ENCODE results near the gene PACSIN2. TPM values are rescaled to one million over a fixed set of nuclear protein-coding genes. Genes with fewer than 3 reads are reported as not detected.

Gene PACSIN2
- total RNA-seq, 3 donors from 2014 or later: 43.8 to 82.7 (median 72.4) TPM

DNA sequence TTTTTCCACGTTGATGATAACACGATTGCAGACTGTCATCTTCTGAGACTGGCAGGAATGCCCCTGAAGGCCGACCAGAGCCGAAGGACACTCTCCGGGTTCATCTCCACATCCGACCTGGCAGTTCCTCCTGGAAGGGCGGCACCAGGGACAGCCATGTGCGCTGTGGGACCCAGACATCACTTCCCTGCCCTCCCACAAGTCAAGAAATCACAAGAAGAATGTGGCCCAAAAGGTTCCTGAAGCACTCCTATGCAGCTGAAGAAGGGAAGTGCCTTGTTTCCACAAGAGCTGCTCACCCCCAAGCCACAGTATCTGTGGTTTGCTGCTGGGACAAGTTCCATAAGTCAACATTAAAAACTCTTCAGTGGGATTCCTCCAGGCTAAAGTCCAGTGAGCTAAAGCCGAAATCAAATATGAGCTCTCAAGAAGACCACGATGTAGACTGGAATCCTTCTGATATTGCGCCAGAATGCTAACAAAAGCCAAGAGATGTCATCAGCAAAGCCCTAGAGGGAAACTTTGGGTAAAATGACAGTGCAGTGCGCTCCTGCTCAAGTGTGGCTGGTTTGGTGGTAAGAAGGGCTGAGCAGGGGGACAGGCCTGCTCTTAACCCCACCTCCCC is 21.2 kb downstream of the PACSIN2 start:
- no peaks in the 10 kb centered on the region for H3K27me3 ChIP-seq
- peaks cover 18 to 35% of the 10 kb centered on the region in 2 donors for H3K4me1 ChIP-seq
- intact Hi-C loops (cut with DNase I; ENCODE audit: low total_unique reads): loop anchor here (1.0 kb wide), 1 partner anchor 39 kb away; no protein-coding TSS in a partner anchor
- peak overlapping the region in 1 of 3 donors; percentile 54 for H3K4me3 ChIP-seq
- no peaks in the 10 kb centered on the region for H3K9me3 ChIP-seq
- DNase-seq (ENCODE audit: low spot score in 2 of 2): no peak
- no peaks in the 10 kb centered on the region for H3K36me3 ChIP-seq
- TF ChIP-seq POLR2AphosphoS5 (IDR thresholded peaks at IDR 0.05) (peak in 1 of 3 donors; percentile 39), POLR2A (IDR thresholded peaks at IDR 0.05) (no peak)
- peak overlapping the region; percentile 91 to 95 for H3K27ac ChIP-seq

DNA sequence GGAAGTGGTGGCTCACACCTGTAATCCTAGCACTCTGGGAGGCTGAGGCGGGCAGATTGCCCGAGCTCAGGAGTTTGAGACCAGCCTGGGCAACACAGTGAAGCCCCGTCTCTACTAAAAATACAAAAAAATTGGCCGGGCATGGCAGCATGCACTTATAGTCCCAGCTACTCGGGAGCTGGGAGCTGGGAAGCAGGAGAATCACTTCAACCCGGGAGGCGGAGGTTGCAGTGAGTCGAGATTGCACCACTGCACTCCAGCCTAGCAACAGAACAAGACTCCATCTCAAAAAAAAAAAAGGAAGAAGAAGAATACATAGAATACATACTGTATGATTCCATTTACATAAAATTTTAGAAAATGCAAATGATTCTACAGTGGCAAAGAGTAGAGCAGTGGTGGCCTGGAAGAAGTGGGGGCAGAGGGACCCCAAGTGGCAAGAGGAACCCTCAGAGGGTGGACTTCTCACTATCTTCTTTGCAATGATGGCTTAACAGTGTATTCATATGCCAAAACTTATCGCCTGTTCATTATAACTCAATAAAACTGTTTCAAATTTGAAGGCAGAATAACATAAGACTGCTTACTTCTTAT is 22.0 kb downstream of the PACSIN2 start:
- TF ChIP-seq, protein P1, sequence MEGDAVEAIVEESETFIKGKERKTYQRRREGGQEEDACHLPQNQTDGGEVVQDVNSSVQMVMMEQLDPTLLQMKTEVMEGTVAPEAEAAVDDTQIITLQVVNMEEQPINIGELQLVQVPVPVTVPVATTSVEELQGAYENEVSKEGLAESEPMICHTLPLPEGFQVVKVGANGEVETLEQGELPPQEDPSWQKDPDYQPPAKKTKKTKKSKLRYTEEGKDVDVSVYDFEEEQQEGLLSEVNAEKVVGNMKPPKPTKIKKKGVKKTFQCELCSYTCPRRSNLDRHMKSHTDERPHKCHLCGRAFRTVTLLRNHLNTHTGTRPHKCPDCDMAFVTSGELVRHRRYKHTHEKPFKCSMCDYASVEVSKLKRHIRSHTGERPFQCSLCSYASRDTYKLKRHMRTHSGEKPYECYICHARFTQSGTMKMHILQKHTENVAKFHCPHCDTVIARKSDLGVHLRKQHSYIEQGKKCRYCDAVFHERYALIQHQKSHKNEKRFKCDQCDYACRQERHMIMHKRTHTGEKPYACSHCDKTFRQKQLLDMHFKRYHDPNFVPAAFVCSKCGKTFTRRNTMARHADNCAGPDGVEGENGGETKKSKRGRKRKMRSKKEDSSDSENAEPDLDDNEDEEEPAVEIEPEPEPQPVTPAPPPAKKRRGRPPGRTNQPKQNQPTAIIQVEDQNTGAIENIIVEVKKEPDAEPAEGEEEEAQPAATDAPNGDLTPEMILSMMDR (IDR thresholded peaks at IDR 0.05): no peak
- TF ChIP-seq POLR2A (IDR thresholded peaks at IDR 0.05) (no peak), POLR2AphosphoS5 (IDR thresholded peaks at IDR 0.05) (no peak)
- peak overlapping the region; percentile 91 to 95 for H3K27ac ChIP-seq
- intact Hi-C loops (cut with DNase I; ENCODE audit: low total_unique reads): no loop called here
- no peak overlapping the region for H3K4me3 ChIP-seq
- DNase-seq (ENCODE audit: low spot score in 2 of 2): no peak
- H3K27me3 ChIP-seq: no peaks in the 10 kb centered on the region
- H3K9me3 ChIP-seq: no peaks in the 10 kb centered on the region
- no peaks in the 10 kb centered on the region for H3K36me3 ChIP-seq
- H3K4me1 ChIP-seq: peaks cover 18 to 35% of the 10 kb centered on the region in 2 donors

DNA sequence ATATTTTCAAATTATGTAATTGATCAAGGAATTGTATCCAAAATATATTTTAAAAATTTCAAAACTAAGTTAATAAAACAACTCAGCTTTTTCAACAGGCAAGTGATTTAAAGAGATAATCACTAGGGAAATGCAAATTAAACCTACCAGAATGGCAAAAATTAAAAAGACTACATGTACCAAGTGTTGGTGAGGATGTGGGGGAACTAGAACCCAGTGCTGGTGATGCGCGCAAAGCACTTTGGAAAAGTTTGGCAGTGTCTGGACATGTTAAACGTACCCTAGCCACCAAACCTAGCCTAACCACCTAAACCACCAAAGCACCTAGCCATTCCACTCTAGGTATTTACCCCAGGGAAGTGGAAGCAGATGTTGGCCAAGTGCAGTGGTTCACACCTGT is 22.9 kb downstream of the PACSIN2 start:
- Histone ChIP-seq H3K27me3 (no peaks in the 10 kb centered on the region), H3K4me3 (no peak overlapping the region), H3K9me3 (no peaks in the 10 kb centered on the region), H3K4me1 (peaks cover 17 to 27% of the 10 kb centered on the region in 2 donors), H3K36me3 (no peaks in the 10 kb centered on the region), H3K27ac (peak overlapping the region; percentile 91 to 95)
- intact Hi-C loops (cut with DNase I; ENCODE audit: low total_unique reads): no loop called here
- TF ChIP-seq, protein P1 (IDR thresholded peaks at IDR 0.05): no peak
- no peak for DNase-seq (ENCODE audit: low spot score in 2 of 2)

DNA sequence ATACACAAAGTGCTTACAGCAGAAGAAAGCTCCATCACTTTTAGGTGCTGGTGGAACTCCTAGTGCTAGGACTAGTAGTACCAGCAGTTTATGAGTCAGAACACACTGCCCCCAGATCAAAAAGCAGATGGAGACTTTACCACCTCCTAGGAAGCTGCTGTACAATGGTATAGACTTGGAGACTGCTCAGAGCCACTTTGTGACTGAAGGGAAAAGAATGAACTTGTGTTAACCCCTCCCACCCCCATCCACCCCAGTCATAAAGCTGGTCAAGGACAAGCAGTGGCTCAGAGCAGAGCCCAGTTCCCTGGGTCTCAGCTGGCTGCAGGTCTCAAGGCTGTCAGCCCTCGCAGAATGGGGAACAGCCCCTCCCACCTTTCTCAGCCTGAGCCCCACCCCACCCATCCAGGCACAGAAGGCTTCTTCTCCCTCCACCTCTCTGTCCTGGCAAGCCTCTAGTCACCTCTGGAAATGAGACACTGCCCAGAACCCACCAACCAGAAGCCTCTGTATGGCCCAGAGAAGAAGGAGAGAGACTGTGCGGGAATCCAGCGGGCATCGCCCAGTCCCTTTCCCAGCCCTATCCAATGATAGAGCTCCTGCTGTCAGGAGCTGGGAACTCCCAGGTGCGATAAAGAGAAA is 23.8 kb downstream of the PACSIN2 start:
- no peak for TF ChIP-seq POLR2A (IDR thresholded peaks at IDR 0.05)
- TF ChIP-seq POLR2AphosphoS5 (IDR thresholded peaks at IDR 0.05): no peak
- TF ChIP-seq, protein P1 (IDR thresholded peaks at IDR 0.05): no peak
- intact Hi-C loops (cut with DNase I; ENCODE audit: low total_unique reads): no loop called here
- H3K4me1 ChIP-seq: peaks cover 12 to 19% of the 10 kb centered on the region in 2 donors
- H3K27me3 ChIP-seq: no peaks in the 10 kb centered on the region
- H3K4me3 ChIP-seq: no peak overlapping the region
- no peaks in the 10 kb centered on the region for H3K9me3 ChIP-seq
- no peak for DNase-seq (ENCODE audit: low spot score in 2 of 2)
- H3K36me3 ChIP-seq: no peaks in the 10 kb centered on the region
- H3K27ac ChIP-seq: peak overlapping the region; percentile 40 to 49

DNA sequence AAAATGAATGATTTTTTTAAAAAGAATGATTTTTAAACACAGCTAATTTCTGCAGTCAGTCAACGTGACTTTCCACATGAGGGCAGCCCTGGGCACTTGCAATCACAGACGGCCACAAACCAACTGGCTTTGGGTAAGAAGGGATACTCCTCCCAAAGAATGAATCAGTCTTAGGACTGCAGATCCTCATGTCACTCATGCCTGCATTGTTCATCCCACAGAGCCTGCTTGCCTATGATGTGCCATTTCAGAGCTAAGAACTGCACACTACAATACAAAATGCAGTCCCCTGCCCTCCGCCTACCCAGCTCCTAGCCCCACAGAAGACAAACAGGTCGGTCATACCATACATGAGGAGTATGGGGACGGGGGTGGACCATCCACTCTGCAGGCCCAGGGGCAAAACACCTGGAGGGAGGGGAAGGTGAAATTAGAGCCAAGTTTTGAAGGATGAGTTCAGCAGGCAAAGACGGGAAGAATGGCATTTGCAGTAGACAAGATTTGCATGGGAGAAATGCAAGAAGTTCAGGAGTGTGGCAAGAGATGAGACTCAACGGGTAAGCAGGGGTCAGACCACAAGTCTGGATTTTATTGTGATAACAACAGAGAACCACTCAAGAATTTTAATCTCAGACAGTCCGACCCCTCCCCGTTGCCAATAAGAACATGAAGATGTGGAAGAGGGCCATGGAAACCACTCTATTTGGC is 24.7 kb downstream of the PACSIN2 start:
- no peak overlapping the region for H3K4me3 ChIP-seq
- no peak for DNase-seq (ENCODE audit: low spot score in 2 of 2)
- intact Hi-C loops (cut with DNase I; ENCODE audit: low total_unique reads): no loop called here
- H3K27me3 ChIP-seq: no peaks in the 10 kb centered on the region
- peak overlapping the region in 1 of 2 donors; percentile 40 for H3K27ac ChIP-seq
- H3K4me1 ChIP-seq: peaks cover 9 to 15% of the 10 kb centered on the region in 2 donors
- no peaks in the 10 kb centered on the region for H3K9me3 ChIP-seq
- TF ChIP-seq POLR2A (IDR thresholded peaks at IDR 0.05) (no peak), POLR2AphosphoS5 (IDR thresholded peaks at IDR 0.05) (no peak)
- TF ChIP-seq, protein P1 (IDR thresholded peaks at IDR 0.05): no peak
- no peaks in the 10 kb centered on the region for H3K36me3 ChIP-seq

All from breast epithelium (tissue), 4 donors.